ENCODE results near the gene HNRNPL.

GRCh38 chr19:38808741-38809140 lies 41.0 kb downstream of the HNRNPL start:
- TF ChIP-seq POLR2AphosphoS5 (IDR thresholded peaks at IDR 0.05; ENCODE audit: borderline replicate concordance, low read depth, low read length) = no peak
- no peak for TF ChIP-seq EZH2 (IDR thresholded peaks at IDR 0.05)
